Adrenal gland (tissue), 5 donors: ENCODE results near the gene PRKCH.

ENCODE experiments used
- POLR2A ChIP-seq, 2 donors: fragments of 450-650 bp; IDR thresholded peaks; one replicate each; pipeline ENCODE4 v1.6.1; 2017; ENCODE audit warnings: antibody characterized with exemption in 2 of 2, mild to moderate bottlenecking in 2 of 2, moderate library complexity in 1 of 2
- TF ChIP-seq, protein P1 (sequence below), 6 experiments: fragments of 450-650 bp in 4 of 6; fragments of 200-600 bp in 2 of 6; sonication (generic) in 1 of 6; IDR thresholded peaks; 1 replicate in 5 of 6; 2 replicates in 1 of 6; pipeline versions ENCODE4 v1.5.1 to v1.8.0; 2016 to 2021; ENCODE audit warnings: antibody characterized with exemption in 6 of 6, mild to moderate bottlenecking in 2 of 6, moderate library complexity in 1 of 6
- donor health status: DM: no; HTN: no; CAD: no.

DNA sequence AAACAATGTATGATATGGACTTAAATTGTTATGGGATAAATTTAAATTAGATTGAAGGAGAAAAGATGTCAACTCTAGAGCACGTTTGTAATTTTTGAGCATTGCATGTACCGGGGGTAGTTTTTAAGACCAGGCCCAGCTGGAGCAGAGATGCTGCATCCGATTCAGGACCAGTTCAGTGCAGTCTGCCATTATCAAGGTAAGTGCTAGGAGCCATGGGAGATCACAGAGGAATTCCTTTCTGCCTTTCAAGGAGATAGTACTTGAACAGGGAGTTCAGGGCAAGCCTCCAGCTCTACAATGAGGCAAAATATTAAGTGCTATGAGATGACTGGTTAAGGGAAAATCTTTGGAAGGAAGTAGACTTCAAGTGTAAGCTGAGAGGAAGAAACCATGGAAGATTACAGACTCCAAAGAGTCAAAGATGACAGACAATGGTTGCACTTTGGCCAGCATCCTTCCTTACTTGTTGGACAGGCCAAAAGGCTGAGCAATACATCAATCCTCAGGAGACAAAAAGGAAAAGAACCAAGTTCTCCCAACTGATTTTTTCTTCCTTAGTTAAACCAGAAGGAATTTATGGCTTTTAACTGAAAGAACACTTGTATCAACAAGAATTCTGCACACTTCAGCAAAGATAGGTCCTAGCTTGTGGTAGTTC is 260.7 kb downstream of the PRKCH start:
- TF ChIP-seq, protein P1, sequence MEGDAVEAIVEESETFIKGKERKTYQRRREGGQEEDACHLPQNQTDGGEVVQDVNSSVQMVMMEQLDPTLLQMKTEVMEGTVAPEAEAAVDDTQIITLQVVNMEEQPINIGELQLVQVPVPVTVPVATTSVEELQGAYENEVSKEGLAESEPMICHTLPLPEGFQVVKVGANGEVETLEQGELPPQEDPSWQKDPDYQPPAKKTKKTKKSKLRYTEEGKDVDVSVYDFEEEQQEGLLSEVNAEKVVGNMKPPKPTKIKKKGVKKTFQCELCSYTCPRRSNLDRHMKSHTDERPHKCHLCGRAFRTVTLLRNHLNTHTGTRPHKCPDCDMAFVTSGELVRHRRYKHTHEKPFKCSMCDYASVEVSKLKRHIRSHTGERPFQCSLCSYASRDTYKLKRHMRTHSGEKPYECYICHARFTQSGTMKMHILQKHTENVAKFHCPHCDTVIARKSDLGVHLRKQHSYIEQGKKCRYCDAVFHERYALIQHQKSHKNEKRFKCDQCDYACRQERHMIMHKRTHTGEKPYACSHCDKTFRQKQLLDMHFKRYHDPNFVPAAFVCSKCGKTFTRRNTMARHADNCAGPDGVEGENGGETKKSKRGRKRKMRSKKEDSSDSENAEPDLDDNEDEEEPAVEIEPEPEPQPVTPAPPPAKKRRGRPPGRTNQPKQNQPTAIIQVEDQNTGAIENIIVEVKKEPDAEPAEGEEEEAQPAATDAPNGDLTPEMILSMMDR (IDR thresholded peaks at IDR 0.05) = no peak
- TF ChIP-seq POLR2A (IDR thresholded peaks at IDR 0.05) = no peak
